NCI-H1930 (cell line): ENCODE results near the gene KRT3.
"Not testable (repeated sequence)": the region's sequence is repeated elsewhere in the genome, so short reads cannot be mapped to it uniquely, and the experiment has no call there.

Experiments
- DNase-seq, 2 experiments: peaks; one replicate each; lab custom pipeline; 2025; lab: John Stamatoyannopoulos, UW

Gene KRT3

DNA sequence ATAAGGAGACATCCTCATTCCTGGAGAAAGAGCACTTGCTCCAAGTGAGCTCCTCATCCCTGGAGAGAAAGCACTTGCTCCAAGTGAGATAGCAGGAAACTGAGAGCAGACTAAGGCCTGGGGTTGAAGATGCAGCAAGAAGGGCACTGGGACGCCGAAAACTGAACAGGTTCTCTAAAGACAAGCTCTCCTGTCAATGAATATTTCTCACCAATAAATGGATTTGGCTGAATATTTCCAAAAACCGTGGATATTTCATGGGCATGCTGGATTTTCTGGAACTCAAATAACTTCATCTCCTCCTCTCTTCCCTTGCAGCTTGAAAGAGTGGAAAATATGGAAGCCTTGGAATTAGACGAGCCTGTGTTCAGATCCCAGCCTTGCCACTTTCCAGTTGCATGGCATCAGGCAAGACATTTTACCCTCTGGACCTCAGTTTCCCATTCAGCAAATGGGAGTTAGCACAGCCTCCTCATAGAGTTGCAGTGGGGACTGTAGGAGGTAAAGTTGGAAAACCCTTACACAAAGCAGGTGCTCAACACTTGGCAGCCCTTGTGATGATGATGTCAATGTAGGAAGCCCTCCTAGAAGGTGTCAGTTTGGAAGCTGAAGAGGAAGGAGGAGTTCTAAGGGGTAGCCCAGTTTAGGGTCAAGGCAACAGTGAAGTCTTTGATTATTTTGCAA, 14.4 kb downstream of the KRT3 start:
- DNase-seq = no peak

DNA sequence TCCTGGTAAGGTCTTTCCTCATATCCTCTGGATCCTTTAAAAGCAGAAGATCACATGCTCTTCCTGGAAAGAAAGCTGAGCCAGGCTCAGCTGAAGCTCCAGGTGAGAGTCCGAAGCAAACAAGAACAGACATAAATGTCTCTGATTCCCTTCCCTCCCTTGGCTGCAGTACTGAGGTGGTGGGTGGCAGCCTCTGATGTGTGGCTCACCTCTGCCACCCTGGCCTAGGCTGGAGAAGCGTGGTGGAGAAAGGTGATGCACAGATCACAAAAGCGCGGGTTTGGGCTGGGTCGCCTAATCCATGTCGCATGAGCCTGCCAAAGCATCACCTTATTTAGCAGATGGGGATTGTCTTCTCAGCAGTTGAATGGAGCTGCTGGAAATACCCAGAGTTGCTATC, 16.0 kb downstream of the KRT3 start:
- no peak for DNase-seq

DNA sequence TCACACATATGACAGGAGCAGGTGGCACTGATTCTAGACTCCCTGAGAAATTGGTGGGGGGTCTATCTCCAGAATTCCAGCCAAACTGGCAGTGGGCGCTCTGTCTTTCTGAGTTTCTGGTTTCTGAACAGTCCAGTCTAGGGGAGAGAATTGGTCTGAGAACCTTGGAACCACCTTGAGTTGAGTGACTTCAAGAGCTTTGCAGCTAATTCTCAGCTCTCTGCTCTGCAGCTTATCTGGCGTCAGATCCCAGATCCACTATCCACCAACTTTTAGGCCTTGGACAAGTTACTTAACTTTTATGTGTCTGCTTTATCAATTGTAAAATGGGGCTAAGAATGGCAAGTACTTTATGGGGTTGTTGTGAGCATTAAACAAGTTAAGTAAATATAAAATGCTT, 17.1 kb downstream of the KRT3 start:
- no peak for DNase-seq

DNA sequence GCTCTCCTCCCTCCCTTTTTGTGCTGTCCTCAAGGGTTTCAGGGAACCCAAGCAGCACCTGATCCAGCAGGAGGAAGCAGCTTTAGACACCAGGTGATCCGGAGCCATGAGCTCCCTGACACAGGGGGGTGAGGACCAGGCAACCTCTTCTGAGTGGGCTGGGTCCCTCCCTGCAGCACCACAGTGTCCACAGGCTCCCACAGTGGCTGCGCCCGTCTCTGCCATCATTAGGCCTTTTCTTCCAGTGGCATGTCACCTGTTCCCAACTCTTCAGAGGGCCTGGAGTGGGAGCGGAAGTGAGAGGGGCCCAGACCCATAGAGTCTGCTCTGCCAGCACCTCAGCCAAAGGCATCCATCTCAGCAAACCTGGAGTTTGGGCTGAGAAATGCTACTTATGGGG, 18.4 kb downstream of the KRT3 start:
- DNase-seq = no peak

DNA sequence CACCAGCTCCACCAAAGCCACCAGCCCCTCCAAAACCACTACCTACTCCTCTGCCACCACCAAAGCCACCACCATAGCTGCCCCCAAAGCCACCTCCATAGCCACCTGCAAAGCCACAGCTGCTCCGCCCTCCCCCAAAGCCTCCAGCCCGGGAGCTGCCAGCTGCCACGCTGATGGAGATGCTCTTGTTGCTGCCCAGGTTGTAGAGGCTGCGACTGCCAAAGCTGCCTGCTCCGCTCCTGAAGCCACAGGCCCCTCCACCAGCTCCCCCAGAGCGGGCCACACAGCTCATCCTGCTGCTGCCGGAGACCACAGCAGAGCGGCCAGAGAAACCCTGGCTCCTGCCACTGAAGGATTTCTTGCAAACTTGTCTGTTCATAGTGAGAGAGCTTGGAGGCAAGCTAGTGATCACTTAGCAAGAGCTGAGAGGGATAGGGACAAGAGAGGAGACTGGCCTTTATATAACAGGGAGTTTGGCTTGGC, 19.0 kb downstream of the KRT3 start, which contains the start of gene KRT76:
KRT76 (minus strand) TSS at position 433 of the 483 bp plus-strand sequence; CDS start at position 379, 54 bp downstream.
- DNase-seq = no peak

DNA sequence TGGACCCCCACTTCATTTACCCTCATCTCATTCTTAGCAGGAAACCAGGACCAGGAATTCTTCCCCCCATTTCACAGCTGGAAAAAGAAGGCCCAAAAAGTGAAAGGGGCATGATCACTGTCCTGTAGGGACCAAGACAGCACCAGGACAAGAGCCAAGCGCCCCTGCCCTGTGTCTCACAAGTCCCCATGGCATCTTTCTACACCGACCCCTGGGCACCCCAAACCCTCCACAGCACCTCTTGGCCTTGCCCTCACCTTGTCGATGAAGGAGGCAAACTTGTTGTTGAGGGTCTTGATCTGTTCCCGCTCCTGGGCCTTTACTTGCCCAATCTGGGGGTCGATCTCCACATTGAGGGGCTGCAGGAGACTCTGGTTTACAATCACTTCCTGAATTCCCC, 19.5 kb downstream of the KRT3 start:
- no peak for DNase-seq

DNA sequence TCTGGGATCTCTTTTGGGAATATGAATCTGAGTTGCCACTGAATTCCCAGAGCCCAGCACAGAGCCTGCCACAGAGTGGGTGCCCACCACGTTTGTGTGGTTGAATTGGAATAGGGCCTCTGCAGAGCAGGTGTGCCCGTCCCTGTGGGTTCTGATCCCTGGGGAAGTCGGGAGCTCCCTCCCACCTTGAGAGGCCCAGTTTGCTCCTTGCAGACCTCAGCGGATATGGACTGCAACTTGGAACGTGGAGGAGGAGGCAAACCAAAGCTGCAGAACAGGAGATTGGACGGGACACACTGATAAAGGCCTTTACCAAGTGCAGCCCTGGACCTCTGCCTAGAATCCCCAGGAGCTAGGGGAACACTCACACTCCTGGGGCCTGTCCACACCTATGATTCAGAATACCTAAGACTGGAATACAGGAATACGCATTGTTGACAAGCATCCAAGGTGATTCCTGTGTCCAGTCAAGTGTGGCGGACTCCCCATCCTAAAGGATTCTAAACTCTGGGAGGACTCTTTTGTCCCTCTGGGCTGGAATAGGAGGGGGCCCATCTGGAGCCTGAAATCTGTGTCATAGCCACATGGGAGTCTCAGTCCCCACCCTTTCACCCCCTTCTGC, 21.2 kb downstream of the KRT3 start:
- DNase-seq = no peak

DNA sequence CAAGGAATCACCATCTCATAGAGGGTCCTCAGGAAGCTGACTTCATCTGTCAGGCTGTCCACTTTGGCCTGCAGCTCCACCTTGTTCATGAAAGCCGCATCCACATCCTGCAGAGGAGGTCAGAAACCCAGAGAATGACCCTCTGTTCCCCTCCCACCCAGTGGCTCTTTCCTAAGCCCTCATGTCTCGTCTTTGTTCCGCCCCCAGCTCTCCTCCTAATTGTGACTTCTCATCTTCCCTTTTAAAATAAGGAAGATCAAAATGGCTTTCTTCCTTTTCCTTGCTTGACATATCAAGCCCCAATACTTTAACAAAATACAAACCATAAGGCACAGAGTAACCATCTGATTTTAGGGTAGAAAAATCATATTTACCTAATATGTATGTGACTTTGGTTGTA, 23.1 kb downstream of the KRT3 start:
- no peak for DNase-seq

DNA sequence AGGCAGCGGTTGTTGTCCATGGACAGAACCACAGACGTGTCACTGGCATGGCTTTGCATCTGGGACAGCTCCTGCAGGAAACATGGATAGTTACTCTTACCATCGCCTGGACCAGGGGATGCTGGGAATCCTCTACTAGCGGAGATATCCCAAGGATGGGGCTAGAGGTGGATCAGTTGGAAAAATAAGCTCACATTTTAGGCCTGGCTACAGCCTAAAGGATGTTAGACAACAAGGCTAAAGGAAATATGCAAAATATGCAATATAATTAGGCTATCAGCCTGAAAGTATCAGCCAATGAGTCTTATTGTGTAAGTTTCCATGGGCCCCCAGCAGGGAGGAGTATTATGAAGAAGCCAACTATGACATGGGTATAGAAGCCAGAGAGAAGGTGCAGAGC, 23.7 kb downstream of the KRT3 start:
- DNase-seq = no peak

DNA sequence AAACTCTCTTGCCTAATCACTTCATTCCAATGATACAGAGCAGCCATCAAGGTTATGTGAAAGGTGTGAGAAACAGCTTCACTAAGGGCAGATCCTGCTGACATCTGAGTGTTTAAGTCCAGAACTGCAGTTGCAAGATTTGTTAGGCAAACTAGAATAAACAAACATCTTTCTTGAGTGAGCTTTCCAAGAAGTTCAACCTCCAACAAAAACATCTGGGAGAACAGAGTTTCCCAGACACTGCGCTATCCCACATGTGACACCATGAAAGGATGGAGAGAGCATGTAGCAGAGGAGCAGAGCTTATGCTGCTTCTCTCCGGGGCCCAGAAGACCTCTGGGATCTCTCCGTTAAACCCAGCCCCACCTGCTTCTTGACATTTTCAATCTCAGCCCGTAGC, 24.4 kb downstream of the KRT3 start:
- no peak for DNase-seq

DNA sequence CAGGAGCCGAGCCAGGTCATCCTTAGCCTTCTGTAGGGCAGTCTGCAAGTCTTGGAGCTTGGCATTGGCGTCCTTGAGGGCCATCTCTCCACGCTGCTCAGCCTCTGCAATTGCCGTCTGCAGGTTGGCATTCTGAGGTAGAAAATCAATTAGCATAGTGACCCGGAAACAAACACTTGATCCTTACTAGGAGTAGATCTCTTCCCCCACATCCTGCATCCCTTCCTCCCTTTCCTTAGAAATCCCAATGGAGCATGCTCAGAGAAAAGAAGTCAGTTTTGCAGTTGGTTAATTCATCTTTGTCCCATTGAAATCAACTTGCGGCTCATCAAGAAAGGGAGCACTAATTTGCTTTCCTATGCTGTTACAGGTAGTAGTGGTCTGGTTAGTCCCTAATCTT, 24.8 kb downstream of the KRT3 start:
- DNase-seq = no peak

DNA sequence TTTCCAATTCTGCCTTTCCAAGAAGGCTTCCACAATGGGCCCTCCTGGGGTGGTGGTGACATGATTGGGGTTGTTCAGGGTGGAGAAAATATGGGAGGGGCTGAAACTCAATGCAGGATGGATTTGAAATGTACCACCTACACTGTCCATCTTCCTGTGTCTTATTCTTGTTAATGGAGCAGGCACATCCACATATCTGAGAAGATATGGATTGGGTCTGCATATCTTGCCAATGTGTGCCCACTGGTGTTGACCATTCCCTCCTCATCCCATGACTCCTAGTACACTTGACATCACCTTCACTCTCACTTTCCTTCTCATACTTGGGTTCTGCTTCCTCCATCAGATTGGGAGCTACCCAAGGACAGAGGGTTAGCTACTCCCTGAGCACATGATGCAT, 26.0 kb downstream of the KRT3 start:
- DNase-seq = no peak

DNA sequence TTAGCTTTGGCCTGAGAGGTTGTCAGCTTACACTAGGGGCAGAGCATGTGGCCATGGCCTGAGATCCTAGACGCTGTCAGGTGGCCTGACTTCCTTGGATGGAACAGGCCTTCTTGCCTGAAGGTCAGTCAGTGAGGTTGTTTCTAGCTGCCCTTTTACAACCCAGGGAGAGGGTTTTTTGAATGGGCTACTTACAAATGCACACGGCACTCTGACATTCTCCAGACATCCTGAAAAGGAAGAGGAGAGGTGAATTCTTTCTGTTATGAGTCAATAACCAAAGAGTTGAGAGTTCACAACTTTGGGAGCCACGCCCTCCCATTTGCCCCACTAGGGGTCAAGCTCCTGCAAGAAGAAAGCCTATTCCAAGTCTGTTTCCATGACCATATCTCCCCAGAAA, 26.6 kb downstream of the KRT3 start:
- no peak for DNase-seq

DNA sequence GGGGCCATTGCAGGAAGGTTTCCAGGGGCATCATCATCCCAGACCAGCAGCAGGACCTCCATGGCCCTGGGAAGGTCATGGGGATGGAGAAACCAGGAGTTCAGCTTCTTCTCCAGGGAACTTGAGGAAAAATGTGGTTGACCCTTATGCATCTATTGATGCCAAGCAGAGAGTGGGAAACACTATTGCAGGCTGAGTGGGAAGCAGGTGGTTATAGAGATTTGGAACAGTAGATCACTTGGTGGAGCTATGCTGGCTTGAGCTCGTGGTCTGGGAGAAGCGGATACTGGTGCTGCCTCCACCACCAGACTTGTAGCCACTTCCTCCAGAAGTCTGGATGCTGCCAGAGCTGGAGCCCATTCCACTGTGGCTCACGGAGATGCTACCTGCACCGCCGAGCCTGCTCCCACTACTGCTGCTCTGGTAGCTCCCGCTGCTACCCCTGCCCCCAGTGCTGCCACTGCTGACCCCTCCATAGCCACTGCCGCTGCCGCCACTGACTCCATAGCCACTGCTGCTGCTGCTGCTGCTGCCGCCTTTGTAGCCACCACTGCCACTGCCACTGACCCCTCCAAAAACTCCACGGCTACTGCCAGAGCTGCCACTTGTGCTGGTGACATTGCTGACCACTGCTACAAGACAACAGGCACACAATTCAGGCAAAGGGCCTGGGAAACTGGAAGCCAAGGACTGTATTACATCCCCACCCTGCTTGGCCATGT, 27.3 kb downstream of the KRT3 start:
- no peak for DNase-seq

DNA sequence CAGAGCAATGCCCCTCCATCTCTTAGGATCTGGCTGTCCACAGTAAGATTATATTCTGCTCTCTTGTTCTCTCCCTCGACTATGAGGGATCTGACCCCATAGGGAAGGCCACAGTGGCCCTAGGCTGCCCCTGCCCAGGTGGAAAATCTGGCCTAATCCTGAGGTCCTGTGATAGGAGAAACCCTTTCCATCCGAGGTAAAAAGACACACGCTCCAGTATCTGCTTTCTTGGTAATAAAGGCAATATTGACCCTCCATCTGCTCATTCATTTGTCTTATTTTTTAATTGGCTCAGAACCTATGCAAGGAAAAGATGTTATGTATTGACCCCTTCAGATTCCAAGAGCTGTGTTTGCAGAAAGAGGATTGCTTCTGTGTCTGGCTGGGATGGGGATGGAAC, 28.5 kb downstream of the KRT3 start:
- DNase-seq = no peak

DNA sequence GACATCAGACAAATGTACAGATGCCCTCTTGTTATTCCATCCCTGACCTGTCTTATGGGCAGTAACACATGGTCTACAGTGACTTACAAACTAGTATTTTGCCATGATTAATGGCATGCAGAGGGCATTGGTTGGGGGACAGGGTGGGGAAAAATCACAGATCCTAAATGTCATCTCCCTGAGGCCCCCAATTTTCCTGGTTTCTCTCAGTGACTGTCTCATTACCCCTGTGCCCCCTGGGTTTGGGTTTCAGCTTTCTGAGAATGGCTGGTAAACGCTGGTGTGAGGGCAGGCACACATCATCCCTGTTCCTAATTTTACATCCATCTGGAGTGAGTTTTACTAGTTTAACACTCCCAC, 28.9 kb downstream of the KRT3 start:
- DNase-seq = no peak

DNA sequence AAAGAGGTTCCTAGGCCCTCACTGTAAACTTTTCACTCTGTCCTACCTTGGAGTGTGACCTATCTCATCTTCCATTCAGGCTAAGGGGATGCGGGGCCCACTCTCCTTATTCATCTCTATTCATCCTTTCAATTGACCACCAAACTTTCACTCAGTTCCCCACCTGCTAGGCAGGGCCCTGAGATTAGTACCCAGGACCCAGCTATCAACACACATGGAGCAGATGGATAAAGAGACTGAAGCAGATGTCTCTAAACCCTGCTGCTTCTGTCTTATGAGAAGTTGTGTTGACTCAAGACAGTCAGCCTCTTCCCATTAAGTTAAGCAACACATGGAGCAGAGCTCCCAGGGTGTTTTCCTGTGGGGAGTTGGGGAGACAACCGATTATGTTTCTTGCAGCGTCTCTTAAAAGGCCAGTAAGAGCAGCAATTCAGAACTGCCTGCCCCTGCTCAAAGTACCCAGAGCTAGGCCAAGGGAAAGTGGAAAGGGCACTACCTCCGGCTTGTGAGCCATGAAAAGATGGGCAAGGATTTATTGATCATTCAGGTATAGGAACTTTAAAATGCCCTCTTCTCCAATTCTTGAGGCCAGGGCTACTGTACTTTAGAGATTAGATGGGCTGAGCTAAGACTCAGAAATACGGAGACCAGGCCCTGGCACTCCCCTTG, 29.4 kb downstream of the KRT3 start:
- no peak for DNase-seq

DNA sequence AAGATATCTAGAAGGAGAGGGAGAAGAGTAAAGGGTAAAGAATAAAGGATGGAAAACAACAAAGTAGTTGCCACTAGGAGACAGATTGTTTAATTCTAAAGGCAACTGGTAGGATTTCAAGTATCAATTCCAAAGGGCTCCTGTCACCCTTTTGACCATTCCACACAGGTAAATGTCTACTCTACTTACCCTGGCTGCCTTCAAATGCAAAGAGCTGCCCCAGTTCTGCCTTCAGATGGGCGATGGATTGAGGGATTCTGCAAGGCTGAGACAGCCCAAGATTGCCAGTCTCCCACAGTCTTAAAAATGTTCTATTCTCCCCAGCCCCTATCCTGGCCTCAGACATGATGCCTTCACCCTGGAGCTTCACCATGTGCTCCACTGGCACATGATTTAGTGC, 30.2 kb downstream of the KRT3 start:
- DNase-seq = no peak

DNA sequence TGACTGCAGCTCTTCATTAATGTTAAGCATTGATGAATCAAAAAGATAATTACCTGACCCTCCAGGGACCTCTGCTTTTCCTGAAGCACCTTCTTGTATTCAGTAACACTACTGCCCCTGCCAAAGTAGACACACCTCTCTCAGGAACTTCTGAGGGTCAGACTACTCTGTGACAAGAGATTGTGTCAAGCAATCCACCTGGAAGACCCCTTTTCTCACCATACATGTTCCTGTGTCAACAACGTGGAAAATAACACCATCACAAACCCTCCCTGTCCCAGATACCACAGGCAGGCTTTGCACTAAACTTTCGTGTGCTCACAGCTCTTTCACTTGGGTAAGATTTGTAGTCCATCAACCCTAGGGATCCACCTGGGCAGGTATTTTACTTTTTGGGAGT, 31.9 kb downstream of the KRT3 start:
- no peak for DNase-seq

DNA sequence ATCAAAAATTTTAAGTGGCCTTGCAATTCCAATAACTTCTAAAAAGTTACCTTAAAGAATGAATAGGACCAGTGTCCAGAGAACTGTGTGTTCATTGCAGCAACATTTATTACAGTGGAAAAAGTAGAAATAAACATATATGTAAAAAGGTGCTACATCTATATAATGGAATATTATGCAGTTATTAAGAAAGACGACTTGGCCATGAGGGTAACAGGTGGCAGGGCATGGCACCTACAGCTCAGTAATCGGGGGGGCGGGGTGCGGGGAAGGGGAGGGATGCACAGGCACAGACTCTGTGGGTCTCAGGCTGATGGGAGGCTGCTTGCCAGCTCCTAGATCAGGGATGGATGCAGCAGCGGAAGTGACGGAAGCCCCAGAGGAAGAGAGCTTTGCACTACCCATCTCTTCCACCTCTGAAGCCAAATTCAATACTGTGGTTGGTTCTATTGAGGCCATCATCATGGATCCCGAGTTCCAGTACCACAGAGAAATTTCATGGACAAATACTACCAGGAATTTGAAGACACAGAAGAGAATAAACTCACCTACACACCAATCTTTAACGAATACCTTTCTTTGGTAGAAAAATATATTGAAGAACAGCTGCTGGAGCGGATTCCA, 32.8 kb downstream of the KRT3 start:
- no peak for DNase-seq

DNA sequence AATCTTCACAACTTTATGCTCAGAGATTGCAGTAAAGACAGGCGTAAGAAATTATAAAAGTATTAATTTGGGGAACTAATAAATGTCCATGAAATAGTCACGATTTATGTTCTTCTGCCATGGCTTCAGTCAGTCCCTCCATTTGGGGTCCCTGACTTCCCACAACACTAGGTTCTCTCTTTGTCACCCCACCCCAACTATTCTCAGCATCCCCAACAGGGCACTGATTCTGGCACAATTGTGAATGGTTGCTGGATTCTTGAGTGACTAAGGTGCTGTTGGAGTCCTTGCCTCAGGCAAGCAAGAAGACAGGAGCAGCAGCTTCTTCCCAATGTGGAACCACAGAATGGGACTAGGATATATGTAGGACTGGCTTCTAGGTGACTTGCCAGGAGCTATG, 34.1 kb downstream of the KRT3 start:
- no peak for DNase-seq

DNA sequence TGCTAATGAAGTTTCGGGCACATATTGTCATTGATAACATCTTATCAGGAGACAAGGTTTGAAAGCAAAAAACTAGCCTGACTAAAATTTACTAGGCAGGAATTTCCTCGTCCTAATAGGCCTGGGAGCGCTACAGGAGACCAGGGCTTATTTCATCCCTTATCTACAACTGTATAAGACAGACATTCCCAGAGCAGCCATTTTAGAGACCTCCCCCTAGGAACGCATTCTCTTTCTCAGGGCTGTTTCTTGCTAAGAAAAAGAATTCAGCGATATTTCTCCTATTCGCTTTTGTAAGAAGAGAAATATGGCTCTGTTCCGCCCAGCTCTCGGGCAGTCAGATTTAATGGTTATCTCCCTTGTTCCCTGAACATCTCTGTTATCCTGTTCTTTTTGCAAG, 34.7 kb downstream of the KRT3 start:
- not testable (repeated sequence) for DNase-seq
